ENCODE data around the gene CALCB.

Gene CALCB

GRCh38 chr11:15072551-15073143 is 746 bp upstream of the CALCB start:
- H3K4me3 ChIP-seq (ENCODE audit: low read depth, low read length): no peak overlapping the region
- no peaks in the 10 kb centered on the region for H3K4me1 ChIP-seq
- TF ChIP-seq CTCF (IDR thresholded peaks at IDR 0.05; ENCODE audit: low read depth, low read length): no peak
- H3K9me3 ChIP-seq: no peaks in the 10 kb centered on the region
- no peak for DNase-seq
- H3K27me3 ChIP-seq: peaks cover 17% of the 10 kb centered on the region
- H3K36me3 ChIP-seq: no peaks in the 10 kb centered on the region

- no peaks in the 10 kb centered on the region for H3K4me1 ChIP-seq
- peak; percentile 61 for TF ChIP-seq CTCF (IDR thresholded peaks at IDR 0.05; ENCODE audit: low read depth, low read length)
- peak overlapping the region; percentile 49 for H3K4me3 ChIP-seq (ENCODE audit: low read depth, low read length)
- no peaks in the 10 kb centered on the region for H3K36me3 ChIP-seq
- H3K27me3 ChIP-seq: peaks cover 17% of the 10 kb centered on the region
- DNase-seq: peak; percentile 84
- H3K9me3 ChIP-seq: no peaks in the 10 kb centered on the region
Observed at GRCh38 chr11:15074206-15075161, 1.1 kb downstream of the CALCB start.

- no peak for TF ChIP-seq CTCF (IDR thresholded peaks at IDR 0.05; ENCODE audit: low read depth, low read length)
- no peaks in the 10 kb centered on the region for H3K9me3 ChIP-seq
- H3K4me1 ChIP-seq: no peaks in the 10 kb centered on the region
- no peak for DNase-seq
- no peaks in the 10 kb centered on the region for H3K36me3 ChIP-seq
- H3K4me3 ChIP-seq (ENCODE audit: low read depth, low read length): no peak overlapping the region
- H3K27me3 ChIP-seq: peaks cover 17% of the 10 kb centered on the region
Observed at GRCh38 chr11:15075162-15075526, 1.8 kb downstream of the CALCB start.

- TF ChIP-seq CTCF (IDR thresholded peaks at IDR 0.05; ENCODE audit: low read depth, low read length): no peak
- H3K9me3 ChIP-seq: no peaks in the 10 kb centered on the region
- H3K27me3 ChIP-seq: no peaks in the 10 kb centered on the region
- no peaks in the 10 kb centered on the region for H3K36me3 ChIP-seq
- no peaks in the 10 kb centered on the region for H3K4me1 ChIP-seq
- DNase-seq: no peak
- no peak overlapping the region for H3K4me3 ChIP-seq (ENCODE audit: low read depth, low read length)
Observed at GRCh38 chr11:15091175-15091574, 17.8 kb downstream of the CALCB start.

GRCh38 chr11:15091625-15092024 is 18.2 kb downstream of the CALCB start:
- no peak for DNase-seq
- Histone ChIP-seq H3K27me3 (no peaks in the 10 kb centered on the region), H3K36me3 (no peaks in the 10 kb centered on the region), H3K9me3 (no peaks in the 10 kb centered on the region), H3K4me3 (ENCODE audit: low read depth, low read length) (no peak overlapping the region), H3K4me1 (no peaks in the 10 kb centered on the region)
- TF ChIP-seq CTCF (IDR thresholded peaks at IDR 0.05; ENCODE audit: low read depth, low read length): no peak

- Histone ChIP-seq H3K36me3 (no peaks in the 10 kb centered on the region), H3K4me3 (ENCODE audit: low read depth, low read length) (no peak overlapping the region), H3K27me3 (no peaks in the 10 kb centered on the region), H3K9me3 (no peaks in the 10 kb centered on the region), H3K4me1 (no peaks in the 10 kb centered on the region)
- no peak for DNase-seq
- TF ChIP-seq CTCF (IDR thresholded peaks at IDR 0.05; ENCODE audit: low read depth, low read length): no peak
Observed at GRCh38 chr11:15093432-15093831, 20.0 kb downstream of the CALCB start.

All from BE2C (cell line).